GM21717 (cell line): ENCODE measurements around the gene MYO3B.

Source experiments
- ATAC-seq: cut with Tn5 transposase; IDR thresholded peaks from one replicate; pipeline ENCODE4 v1.9.1; 2021; ENCODE audit warnings: mild to moderate bottlenecking, moderate library complexity; ENCODE audit not compliant: unreplicated experiment

Gene MYO3B

DNA sequence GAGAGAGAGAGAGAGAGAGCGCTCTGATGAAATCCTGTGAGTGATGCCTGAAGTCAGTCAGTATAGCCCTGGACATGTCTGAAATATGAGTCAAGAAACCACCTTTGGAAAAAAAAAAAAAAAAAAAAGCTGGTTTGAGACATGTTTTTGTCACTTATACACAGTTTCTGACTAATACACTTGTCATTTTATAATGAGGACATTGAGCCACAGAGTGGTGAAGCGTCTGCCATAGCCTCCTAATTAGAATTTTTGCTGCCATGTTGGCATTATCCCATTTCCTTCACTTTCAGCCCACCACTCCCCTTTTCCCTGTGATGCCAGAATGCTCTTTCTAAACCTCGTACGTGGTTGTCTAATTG lies 15.7 kb upstream of the MYO3B start:
- no peak for ATAC-seq

DNA sequence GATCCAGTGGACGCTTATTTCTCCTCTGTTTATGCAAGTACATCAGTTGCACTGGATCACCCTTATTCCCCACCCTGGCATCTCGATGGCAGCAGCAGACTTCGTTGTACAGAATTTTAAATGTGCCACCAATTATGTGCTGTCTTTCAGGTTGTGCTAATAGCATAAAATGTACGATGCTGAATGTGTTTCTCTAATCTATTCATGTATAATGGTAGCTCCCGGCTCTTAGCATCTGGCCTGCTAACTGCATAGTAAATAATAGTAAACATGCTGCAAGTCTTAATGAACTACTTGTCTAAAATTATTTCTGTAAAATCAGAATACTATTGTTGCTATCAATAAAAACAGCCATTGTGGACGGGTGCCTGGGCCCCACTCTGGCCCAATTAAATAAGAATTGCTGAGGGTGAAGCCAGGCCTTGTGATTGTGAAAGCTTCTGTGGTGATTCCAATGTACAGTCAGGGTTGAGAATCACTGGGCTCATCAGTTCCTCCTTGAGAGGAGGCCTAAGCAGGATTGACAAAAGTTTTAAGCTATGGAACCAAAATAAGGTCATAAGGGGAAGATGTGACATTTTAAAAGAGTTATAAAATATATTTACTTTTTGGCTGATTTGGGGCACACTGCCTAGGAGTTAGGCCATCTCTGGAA lies 14.4 kb upstream of the MYO3B start:
- no peak for ATAC-seq

DNA sequence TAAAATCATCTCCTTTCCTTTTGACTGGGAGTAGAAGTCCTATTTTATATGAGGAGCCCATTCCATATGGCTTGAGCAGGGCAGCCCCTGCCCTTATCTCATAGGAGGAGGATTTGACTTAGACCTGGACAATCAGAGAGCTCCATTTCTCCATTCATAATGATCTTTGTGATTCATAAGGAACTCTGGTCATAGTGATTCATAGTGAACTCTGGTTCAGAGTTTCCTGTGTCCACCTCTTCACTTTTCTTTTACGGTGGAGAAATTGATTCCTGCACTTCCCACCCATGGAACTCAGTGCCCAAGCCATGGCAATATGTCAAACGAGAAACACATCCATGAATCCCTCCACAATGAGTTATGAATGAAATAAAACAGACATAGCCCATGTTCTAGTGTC lies 12.8 kb upstream of the MYO3B start:
- peak; percentile 46 for ATAC-seq

DNA sequence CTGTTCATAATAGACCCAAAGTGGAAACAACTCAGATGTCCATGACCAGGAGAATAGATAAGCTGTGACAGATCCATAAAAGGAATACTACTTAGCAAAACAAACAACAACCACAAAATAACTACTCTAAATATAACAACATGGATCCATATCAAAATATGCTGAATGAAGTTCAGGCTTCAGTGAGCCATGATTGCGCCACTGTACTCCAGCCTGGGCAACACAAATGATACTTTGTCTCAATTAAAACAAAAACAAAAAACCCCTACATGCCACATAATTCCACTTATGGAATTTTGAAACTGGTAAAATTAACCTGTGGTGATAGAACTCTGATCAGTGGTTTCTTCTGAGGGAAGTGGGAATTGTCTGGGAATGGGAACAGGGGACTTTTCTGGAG lies 11.2 kb upstream of the MYO3B start:
- no peak for ATAC-seq

DNA sequence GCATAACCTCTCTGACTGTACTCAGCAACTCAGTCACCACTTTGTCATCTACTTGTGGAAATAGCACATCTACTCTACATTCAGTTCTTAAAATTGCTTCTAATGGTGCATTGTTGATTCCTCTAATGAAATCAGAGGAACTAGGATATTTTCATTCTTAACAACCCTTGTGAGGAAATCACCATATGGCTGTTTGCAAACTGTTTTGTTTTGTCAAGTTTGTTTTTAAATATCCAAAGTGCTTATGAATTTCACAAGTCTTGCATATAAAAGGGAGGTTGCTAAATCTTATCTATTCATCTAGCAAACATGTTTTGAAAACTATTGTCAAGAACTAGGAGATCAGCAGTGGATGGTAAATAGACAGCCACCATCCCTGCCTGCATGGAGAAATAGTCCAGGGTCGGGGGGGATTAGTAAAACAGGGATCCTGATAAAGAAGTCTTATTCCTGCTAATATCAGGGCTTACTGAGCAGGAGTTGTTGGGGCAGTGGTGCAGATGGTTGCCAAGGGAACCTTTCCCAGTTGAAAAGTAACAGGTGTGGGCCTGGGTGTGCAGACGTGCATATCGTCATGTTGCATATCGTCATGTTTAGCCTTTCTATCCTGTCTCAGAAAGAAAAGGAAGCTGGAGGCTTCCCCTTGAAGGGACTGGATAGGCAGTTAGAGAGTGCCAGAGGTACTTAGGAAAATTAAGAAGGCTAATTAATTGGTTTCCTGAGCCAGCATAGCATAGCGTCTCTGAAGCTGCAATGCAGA lies 7.5 kb upstream of the MYO3B start:
- ATAC-seq = no peak

DNA sequence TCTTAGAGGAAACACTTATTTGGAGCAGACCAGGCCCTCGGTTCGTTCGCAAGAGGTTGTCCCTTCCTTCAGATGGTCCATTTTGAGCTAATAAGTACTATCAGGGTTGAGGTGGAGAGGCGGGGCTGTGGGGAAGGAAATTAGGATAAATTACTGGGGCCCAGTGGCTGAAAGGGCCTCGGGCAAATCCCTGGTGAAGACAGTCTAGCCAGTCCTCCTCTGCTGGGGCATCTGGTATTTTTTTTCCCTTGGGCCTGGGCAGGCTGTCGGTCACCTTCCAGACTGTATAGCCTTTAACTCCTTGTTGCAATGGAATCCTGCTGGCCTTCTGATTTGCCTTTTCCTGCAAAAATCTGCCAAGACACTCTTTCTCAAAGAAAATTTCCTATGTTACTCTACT lies 1.7 kb upstream of the MYO3B start:
- no peak for ATAC-seq

DNA sequence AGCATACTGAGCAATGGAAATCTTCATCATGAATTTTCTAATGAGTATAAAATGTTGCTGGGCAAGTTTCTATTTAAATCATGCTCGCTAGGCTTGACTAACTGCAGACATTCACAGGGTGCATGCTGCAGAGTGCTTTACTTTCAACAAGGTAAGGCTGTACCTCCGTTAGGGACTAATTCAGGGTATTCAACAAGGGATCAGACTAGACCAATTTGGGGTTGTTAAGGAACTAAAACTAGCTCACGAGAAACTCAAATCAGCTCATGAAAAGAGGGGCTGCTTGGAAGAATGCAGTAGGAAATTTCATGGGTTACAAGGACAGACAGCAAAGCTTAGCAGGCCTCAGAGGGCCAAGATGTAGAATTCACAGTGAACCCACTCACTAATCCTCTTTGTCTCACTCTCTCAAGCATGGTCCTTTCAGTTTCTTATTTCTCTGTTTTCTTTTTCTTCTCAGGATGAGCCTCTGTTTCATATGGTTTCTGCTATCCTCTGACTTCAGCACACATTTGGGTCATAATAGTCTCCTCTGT lies 2.2 kb downstream of the MYO3B start:
- ATAC-seq = peak; percentile 70

DNA sequence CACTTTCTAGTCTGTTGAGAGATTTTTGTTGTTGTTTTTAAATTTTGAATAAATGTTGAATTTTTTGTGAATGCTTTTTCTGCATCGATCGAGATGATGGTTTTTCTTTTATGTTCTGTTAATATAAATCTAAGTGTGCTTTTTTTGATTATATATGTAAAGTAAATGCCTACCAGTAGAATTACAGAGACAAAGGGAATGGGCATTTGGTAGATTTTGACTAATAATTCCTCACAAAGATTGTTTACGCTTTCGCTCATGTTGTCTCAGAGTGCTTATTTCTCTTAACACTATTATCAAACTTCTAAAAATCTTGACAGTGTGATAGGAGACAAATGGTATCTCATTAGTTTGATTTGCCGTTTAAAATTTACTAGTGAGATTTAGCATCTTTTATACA lies 3.7 kb downstream of the MYO3B start:
- no peak for ATAC-seq

DNA sequence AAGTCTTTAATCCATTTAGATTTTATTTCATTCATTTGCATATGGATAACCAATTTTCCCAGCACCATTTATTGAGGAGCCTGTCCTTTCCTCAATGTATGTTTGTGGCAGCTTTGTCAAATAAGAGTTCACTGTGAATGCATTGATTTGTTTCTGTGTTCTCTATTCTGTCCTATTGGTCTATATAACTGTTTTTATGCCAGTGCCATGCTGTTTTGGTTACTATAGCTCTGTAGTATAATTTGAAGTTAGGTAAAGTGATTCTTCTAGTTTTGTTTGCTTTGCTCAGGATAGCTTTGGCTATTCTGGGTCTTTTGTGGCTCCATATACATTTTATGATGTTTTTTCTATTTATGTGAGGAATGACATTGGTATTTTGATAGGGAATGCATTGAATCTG lies 7.4 kb downstream of the MYO3B start:
- ATAC-seq = no peak

DNA sequence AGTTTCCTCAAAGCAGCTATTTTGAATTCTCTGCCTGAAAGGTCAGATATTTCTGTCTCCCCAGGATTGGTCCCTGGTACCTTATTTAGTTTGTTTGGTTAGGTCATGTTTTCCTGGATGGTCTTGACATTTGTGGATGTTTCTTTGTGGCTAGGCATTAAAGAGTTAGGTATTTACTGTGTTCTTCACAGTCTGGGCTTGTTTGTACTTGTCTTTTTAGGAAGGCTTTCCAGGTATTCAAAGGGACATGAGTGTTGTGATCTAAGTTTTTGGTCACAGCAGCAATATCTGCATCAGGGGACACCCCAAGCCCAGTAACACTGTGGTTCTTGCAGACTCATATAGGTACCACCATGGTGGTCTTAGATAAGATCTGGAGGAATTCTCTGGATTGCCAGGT lies 11.8 kb downstream of the MYO3B start:
- ATAC-seq = no peak

DNA sequence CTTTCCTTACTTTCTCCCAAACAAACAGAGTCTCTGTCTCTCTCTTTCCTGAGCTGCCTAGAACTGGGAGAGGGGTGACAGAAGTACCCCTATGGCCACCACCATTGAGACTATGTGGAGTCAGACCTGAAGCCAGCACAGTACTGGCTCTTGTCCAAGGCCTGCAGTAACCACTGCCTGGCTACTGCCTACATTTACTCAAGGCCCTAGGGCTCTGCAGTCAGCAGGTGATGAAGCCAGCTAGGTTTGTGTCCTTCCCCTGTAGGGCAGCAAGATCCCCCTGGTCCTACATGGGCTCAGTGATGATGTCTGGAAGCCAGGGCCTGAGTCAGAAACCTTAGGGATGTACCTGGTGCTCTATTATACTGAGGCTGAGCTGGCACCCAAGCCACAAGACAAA lies 12.2 kb downstream of the MYO3B start:
- ATAC-seq = no peak

DNA sequence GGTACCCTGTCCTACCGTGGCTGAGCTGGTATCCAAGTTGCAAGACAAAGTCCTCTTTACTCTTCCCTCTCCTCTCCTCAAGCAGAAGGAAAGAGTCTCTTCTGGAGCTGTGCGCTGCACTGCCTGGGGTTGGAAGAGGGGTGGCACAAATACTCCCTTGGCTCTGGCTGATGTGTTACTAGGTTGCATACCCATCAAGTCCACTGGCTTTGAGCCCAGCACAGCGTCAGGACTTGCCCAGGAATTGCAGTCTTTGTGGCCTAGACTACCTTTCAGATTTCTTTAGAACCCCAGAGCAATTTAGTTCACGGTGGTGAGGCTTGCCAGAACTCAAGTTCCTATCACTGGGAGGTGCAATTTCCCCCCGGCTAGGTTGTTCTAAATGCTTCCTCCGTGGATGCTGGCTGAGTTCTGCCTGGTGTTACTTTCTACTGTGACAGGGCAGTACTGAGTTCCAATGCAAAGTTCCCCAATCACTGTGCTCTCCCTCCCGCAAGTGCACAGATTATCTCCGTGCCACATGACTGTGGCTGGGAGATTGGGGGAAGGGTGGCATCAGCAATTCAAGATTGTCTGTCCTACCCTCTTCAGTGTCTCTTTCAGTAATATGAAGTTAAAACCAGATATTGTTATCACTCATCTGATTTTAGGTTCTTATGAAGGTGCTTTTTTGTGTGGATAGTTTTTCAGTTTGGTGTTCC lies 13.4 kb downstream of the MYO3B start:
- ATAC-seq = no peak

DNA sequence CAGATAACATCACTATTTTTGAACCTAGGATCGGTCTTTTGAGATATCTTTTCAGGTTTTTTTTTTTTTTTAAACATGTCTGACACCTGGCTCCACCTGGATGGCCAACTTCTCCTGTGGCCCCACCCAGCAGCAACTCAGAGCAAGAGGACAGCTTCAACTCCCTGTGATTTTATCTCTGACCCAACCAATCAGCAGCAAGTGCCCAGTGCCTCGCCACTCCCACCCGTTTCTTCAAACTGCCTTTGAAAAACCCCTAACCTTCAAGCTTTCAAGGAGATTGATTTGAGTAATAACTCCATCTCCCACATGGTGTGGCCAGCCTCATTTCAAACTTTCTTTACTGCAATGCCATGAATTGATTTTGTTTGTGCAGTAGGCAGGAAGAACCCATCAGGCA lies 19.0 kb downstream of the MYO3B start:
- no peak for ATAC-seq

DNA sequence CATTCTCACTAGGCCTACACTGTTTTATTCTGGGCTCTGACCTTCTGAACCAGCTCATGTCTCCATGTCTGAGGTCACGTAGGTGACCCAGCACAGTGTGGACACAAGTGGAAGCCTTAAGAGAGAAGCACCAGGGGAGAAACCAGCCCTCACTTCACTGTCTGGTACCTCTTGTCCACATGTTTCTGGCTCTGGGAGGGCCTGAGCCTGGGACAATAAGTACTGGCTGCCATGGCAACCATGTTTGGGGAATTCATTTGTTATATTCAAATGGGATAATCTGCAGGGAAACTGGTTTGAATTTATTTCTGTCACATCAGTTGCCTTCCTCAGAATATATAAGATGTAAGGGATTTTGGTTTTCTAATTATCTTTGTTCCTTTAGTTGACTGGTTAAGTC lies 23.3 kb downstream of the MYO3B start:
- ATAC-seq = no peak

DNA sequence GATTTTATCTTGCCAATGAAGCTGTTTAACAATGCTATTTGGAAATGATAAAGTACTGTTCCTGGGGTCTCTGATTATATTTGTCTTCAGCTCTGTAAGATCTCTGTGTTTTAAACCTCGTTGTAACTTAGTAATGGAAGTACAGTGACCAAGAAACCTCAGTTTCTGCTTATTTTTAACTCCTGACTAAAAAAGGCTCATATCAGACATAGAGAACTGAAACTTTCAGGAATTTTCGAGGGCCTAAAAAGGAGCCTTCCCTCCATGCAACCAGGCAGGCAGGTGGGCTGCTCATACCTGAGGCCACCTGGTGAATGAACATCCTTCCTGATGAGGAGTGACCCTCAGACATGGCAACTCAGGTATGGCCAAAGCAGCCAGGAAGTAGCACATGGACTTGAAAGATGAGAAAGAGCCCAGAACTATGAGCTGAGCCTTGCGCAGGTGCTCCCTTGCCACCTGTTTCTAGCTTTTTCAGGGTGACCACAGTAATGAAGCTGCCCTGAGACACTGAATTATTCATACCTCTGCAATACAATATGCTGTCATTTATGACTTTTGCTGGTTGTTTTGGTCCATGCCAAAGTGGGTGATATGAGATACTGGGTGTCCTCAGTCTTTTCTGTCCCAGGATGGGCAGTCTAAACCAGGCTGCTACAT lies 23.9 kb downstream of the MYO3B start:
- no peak for ATAC-seq

DNA sequence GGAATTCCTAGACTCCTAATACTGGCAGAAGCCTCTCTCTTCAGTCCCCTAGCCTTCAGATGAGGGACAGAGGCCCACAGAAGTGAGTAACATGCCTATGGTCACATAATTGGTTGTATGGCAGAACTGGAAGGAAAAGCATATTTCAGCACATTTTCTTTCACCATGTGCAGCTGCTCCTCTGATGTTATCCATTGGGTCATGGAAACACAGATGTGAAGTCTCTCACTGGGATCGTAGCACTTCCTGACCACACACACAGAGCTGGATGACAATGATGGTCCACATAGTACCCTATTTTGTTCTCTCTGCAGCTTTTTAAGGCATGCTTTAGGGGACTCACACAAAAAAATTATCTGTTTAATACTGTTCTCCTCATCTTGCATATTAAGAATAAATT lies 24.5 kb downstream of the MYO3B start:
- ATAC-seq = no peak

DNA sequence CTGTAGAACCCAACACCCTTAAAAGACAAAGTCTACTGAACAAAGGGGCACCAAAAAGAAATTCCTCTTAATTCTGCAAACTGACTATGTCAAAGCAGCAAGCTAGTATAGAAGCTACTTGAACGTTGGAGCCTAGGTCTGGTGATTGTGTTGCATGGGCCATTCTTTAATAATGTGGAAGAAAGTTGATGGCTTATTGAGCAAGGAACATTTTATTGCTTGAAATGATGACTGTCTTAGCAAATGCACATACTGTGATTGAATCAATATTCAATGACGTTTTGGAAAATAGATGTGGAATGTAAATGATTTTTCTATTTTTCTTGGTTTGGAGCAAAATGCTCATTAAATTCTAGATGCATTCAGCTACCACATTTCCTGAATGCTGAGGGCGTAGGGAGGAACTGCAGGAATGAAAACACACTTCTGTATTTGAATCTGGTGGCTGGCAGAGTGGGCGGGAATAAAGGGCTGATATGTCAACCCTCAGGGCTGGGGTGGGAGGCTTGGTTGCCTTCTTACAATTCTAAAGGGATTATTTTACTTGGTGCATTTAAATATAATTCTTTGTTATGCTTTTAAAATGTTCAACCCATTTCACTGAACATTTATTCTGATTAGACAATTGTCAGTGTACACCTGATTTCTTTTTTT lies 26.5 kb downstream of the MYO3B start:
- no peak for ATAC-seq

DNA sequence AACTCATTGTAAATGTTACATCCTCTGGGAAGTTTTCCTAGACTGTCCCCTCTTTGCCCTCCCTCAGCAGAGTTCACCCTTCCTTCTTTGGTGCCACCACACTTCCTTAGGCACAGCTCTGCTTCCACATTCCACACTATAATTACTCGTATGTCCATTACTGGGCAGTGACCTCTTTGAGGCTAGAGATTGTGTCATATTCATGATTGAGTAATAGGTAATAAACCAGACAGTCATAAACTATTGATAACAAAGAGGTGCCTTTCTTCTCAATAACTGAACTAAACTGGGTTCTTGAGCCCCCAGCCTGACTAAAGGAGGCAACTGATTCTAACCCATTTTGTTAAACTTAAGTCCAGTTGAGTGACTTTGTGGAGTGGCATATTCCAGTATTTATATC lies 28.3 kb downstream of the MYO3B start:
- ATAC-seq = no peak

DNA sequence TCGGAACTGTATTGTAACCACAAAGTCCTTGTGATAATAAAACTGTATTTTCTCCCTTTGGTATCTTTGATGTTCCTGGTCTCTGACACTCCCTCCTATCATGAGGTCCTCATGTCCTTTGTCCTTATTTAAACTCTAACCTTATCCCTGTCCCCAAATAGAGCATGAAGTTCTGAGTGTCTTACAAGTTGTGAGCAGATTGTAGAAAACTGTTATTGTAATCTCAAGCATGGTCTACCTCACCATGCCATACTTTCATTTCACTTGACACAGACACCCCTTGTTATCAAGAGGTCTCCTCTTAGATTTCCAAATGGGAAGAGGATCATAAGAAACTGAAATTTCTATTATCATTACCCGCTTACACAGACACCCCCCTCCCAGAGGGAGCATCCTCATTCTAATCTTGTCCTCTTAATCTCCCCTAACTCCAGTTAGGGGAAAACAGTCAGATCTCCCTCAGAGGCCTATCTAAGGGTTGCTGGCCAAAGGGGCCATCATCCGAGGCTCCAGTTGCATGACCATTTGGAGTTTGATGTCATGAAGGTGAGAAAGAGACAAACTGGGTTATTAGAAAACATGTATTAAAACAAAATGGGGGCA lies 29.0 kb downstream of the MYO3B start:
- ATAC-seq = no peak

DNA sequence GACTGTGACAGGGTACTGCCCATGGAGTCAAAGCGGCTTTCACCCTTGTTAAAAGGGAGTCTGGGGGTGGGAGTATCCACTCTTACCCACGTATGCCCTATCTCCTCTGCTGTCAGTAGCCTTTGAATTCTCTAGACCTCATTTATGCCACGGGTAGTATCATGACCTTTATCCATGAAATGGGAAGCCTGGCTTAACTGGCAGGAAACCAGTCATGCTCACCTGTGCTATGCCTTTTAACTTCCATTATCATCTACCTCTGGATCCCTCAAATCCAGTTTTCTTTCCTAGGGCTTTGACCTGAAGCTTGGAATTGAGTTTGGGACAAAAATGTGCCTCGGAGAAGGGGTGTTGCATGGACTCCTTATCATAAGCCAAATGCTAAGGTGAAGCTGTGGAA lies 30.0 kb downstream of the MYO3B start:
- no peak for ATAC-seq

DNA sequence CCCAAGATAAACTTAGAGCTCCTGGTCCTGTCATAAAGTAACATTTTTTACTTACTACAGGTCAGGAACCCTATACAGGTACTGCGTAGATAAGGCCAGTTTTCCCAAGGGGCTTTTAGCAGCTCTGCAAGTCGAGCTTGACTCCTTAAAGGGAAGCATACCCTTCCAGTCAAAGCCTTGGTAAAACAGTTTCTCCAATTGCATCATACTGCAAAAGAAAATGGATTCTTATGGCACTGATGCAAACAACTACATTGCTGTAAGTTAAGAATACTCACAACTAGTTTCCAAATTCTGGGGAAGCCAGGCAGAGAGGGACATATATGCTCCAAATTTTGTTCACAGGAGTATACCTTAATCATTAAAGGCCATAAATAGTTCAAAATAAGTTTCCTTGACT lies 31.0 kb downstream of the MYO3B start:
- no peak for ATAC-seq
